PC-9 (cell line): Measurements from ENCODE around the gene ACTN2. TPM values are rescaled to one million over a fixed set of nuclear protein-coding genes. Genes with fewer than 3 reads are reported as not detected.

ENCODE experiments used
- BruUV-seq: library from RNA; stranded (reverse); fragments of 400-500 nt; replicated peaks from 2 replicates; lab custom pipeline; 2021; lab: Mats Ljungman, UMichigan
- CTCF ChIA-PET: fragments of 300-600 bp; sonication (Branson Sonifier 250); formaldehyde crosslinking; loops from one replicate; lab custom pipeline; 2022; ENCODE audit warnings: antibody characterized with exemption; lab: Charles Lee
- POLR2A ChIA-PET: fragments of 300-600 bp; sonication (Branson Sonifier 250); formaldehyde crosslinking; loops from one replicate; lab custom pipeline; 2022; ENCODE audit warnings: antibody characterized with exemption; ENCODE audit not compliant: unreplicated experiment; lab: Charles Lee
- DNase-seq, 2 experiments: peaks; one replicate each; pipeline versions ENCODE4 v3.0.0 to v3.0.0-alpha.2; 2015 to 2022; ENCODE audit warnings: mixed read lengths in 1 of 2
- H2AFZ ChIP-seq: fragments of 200-600 bp; sonication (generic); 2 replicates; pipeline ENCODE4 v1.8.1; 2017; ENCODE audit warnings: antibody characterized with exemption
- H3F3A ChIP-seq: fragments of 200-600 bp; sonication (generic); 2 replicates; pipeline ENCODE4 v1.8.1; 2017; ENCODE audit warnings: antibody characterized with exemption, mild to moderate bottlenecking, low read depth; ENCODE audit not compliant: insufficient read depth
- H3K27ac ChIP-seq: fragments of 200-600 bp; sonication (generic); 2 replicates; pipeline ENCODE4 v1.6.1; 2016; ENCODE audit warnings: mixed run types
- H3K27me3 ChIP-seq: fragments of 200-600 bp; sonication (generic); 2 replicates; pipeline ENCODE4 v1.6.1; 2016; ENCODE audit warnings: low read depth, mixed run types; ENCODE audit not compliant: insufficient read depth
- H3K36me3 ChIP-seq: fragments of 200-600 bp; sonication (generic); 2 replicates; pipeline ENCODE4 v1.6.1; 2016; ENCODE audit warnings: low read depth, mixed run types
- H3K4me1 ChIP-seq: fragments of 200-600 bp; sonication (generic); replicated peaks from 2 replicates; pipeline ENCODE4 v1.6.1; 2016; ENCODE audit warnings: mixed run types; ENCODE audit not compliant: insufficient read depth
- H3K4me2 ChIP-seq: fragments of 200-600 bp; sonication (generic); 2 replicates; pipeline ENCODE4 v1.6.1; 2017; ENCODE audit warnings: mixed run types
- H3K4me3 ChIP-seq: fragments of 200-600 bp; sonication (generic); 2 replicates; pipeline ENCODE4 v1.6.1; 2016; ENCODE audit warnings: mixed run types
- H3K79me2 ChIP-seq: fragments of 200-600 bp; sonication (generic); 2 replicates; pipeline ENCODE4 v1.6.1; 2017; ENCODE audit warnings: low read depth, mixed run types
- H3K9me2 ChIP-seq: fragments of 200-600 bp; sonication (generic); 2 replicates; pipeline ENCODE4 v1.8.1; 2017; ENCODE audit warnings: mild to moderate bottlenecking; ENCODE audit not compliant: insufficient read depth
- H3K9me3 ChIP-seq: fragments of 200-600 bp; sonication (generic); 2 replicates; pipeline ENCODE4 v1.8.1; 2016; ENCODE audit warnings: low read depth; ENCODE audit not compliant: insufficient read depth
- H4K20me1 ChIP-seq: fragments of 200-600 bp; sonication (generic); 2 replicates; pipeline ENCODE4 v1.8.1; 2017; ENCODE audit not compliant: insufficient read depth
- EZH2 ChIP-seq: fragments of 200-600 bp; sonication (generic); IDR thresholded peaks from 2 replicates; pipeline ENCODE4 v1.8.0; 2017; ENCODE audit warnings: antibody characterized with exemption, low read depth
- intact Hi-C: fragments of 100-400 bp; cut with micrococcal nuclease; formaldehyde crosslinking; loops from one replicate; pipeline ENCODE4 v1.10.0; 2022; ENCODE audit not compliant: unreplicated experiment
- total RNA-seq: library from RNA; stranded (reverse); gene quantifications from 2 replicates; pipeline ENCODE4 v1.2.3, GENCODE V29; 2021
- TF ChIP-seq, protein P1 (sequence below): fragments of 200-600 bp; sonication (generic); conservative IDR thresholded peaks from 2 replicates; pipeline ENCODE4 v1.6.1; 2017; ENCODE audit warnings: mixed run types, antibody characterized with exemption, mild to moderate bottlenecking, moderate library complexity

ACTN2 gene
- total RNA-seq, 1 experiment from 2014 or later: not detected

DNA sequence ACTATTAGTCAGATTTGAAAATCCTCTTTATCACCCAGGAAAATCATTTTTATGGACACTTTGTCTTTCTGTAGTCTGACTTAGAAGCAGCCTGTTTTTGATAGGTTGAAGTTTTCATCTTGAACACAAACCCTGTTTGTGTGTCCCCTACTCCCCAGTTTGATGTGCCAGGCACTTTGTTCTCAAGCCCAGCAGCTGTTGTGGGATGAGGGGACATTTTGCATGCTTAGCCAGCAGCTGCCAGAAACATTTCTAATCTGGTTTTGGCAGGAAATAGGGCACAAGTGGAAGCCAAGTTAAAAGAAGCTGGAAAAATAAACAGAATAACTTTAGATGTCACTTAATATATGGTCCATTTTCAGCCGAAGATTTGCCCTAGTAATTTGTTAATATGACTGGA is 29.9 kb downstream of the ACTN2 start:
- Histone ChIP-seq H3K4me1 (no peaks in the 10 kb centered on the region), H3K4me3 (no peak overlapping the region), H3K27ac (no peak overlapping the region), H3K9me2 (no peaks in the 10 kb centered on the region), H3K36me3 (no peaks in the 10 kb centered on the region), H3F3A (no peaks in the 10 kb centered on the region), H3K9me3 (no peaks in the 10 kb centered on the region), H4K20me1 (no peaks in the 10 kb centered on the region), H3K4me2 (no peak overlapping the region), H3K79me2 (no peaks in the 10 kb centered on the region), H2AFZ (no peak overlapping the region), H3K27me3 (peaks cover 65% of the 10 kb centered on the region)
- TF ChIP-seq, protein P1, sequence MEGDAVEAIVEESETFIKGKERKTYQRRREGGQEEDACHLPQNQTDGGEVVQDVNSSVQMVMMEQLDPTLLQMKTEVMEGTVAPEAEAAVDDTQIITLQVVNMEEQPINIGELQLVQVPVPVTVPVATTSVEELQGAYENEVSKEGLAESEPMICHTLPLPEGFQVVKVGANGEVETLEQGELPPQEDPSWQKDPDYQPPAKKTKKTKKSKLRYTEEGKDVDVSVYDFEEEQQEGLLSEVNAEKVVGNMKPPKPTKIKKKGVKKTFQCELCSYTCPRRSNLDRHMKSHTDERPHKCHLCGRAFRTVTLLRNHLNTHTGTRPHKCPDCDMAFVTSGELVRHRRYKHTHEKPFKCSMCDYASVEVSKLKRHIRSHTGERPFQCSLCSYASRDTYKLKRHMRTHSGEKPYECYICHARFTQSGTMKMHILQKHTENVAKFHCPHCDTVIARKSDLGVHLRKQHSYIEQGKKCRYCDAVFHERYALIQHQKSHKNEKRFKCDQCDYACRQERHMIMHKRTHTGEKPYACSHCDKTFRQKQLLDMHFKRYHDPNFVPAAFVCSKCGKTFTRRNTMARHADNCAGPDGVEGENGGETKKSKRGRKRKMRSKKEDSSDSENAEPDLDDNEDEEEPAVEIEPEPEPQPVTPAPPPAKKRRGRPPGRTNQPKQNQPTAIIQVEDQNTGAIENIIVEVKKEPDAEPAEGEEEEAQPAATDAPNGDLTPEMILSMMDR: no peak
- TF ChIP-seq EZH2: no peak
- CTCF ChIA-PET: no interaction called here
- BruUV-seq: no TSS peak
- intact Hi-C loops: no loop called here
- POLR2A ChIA-PET: no interaction called here
- no peak for DNase-seq

DNA sequence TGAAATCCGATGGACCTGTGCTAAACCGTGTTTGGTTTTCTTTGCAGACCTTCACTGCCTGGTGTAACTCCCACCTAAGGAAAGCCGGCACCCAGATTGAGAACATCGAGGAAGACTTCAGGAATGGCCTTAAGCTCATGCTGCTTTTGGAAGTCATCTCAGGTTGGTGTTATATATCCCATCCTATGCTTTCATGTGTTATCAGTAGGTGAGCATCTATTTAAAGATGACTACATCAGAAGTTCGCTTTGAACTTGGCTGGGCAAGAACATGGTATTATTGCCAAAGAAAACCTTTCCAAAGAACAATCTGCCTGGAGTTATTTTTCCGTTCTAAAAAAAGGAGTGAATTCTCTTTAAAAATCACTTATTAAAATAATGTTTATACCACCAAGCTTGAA is 31.5 kb downstream of the ACTN2 start:
- H3K9me3 ChIP-seq: no peaks in the 10 kb centered on the region
- DNase-seq: no peak
- H3K4me1 ChIP-seq: no peaks in the 10 kb centered on the region
- no peaks in the 10 kb centered on the region for H3F3A ChIP-seq
- H3K27me3 ChIP-seq: peaks cover 64% of the 10 kb centered on the region
- TF ChIP-seq EZH2: no peak
- TF ChIP-seq, protein P1: no peak
- CTCF ChIA-PET: no interaction called here
- POLR2A ChIA-PET: no interaction called here
- no peaks in the 10 kb centered on the region for H3K36me3 ChIP-seq
- H3K27ac ChIP-seq: no peak overlapping the region
- H3K79me2 ChIP-seq: no peaks in the 10 kb centered on the region
- no peak overlapping the region for H2AFZ ChIP-seq
- no peak overlapping the region for H3K4me3 ChIP-seq
- no peak overlapping the region for H3K4me2 ChIP-seq
- BruUV-seq: no TSS peak
- intact Hi-C loops: no loop called here
- H3K9me2 ChIP-seq: no peaks in the 10 kb centered on the region
- no peaks in the 10 kb centered on the region for H4K20me1 ChIP-seq

DNA sequence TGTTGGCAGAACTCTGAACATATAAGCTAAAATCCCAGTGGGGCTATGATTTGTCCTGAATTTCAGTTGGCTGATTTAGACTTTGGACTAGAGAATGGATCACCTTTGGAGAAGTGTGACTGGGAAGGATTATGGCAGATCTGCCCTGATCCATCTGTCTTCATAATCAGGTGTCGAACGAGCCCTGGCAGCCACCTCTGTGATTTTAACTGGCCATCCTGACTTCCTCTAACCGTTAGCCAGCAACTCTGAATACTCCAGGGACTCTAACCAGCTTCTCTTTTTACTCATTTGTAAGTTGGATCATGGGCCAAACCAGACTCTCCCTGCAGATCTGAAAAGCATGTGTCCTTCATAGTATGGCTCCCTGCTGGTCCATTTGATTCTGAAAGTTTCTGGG is 32.0 kb downstream of the ACTN2 start:
- H3K4me3 ChIP-seq: no peak overlapping the region
- no peaks in the 10 kb centered on the region for H3F3A ChIP-seq
- no peak for DNase-seq
- no peaks in the 10 kb centered on the region for H3K9me3 ChIP-seq
- H3K4me2 ChIP-seq: no peak overlapping the region
- no TSS peak for BruUV-seq
- H3K27me3 ChIP-seq: peaks cover 70% of the 10 kb centered on the region
- no peaks in the 10 kb centered on the region for H3K9me2 ChIP-seq
- H3K4me1 ChIP-seq: no peaks in the 10 kb centered on the region
- no peak for TF ChIP-seq EZH2
- TF ChIP-seq, protein P1: no peak
- intact Hi-C loops: no loop called here
- H4K20me1 ChIP-seq: no peaks in the 10 kb centered on the region
- H2AFZ ChIP-seq: no peak overlapping the region
- H3K79me2 ChIP-seq: no peaks in the 10 kb centered on the region
- ChIA-PET CTCF (no interaction called here), POLR2A (no interaction called here)
- H3K27ac ChIP-seq: no peak overlapping the region
- H3K36me3 ChIP-seq: no peaks in the 10 kb centered on the region
